Right lobe of liver (tissue), 6 donors: ENCODE data around the gene GCK. TPM values are rescaled to one million over a fixed set of nuclear protein-coding genes. Genes with fewer than 3 reads are reported as not detected.

ENCODE experiments used
- ATAC-seq, 4 donors: fragments of 200-7000 bp; cut with Tn5 transposase; one replicate each; pipeline ENCODE4 v1.9.1; 2020; ENCODE audit warnings: mild to moderate bottlenecking in 4 of 4, moderate library complexity in 4 of 4
- DNase-seq, 3 donors: peaks; one replicate each; pipeline ENCODE4 v3.0.0-alpha.2; 2020
- H3K27ac ChIP-seq, 3 donors: fragments of 200-600 bp; one replicate each; pipeline ENCODE4 v1.8.0; 2022
- H3K27me3 ChIP-seq, 2 donors: fragments of 200-600 bp; one replicate each; pipeline ENCODE4 v1.8.0; 2022
- H3K36me3 ChIP-seq, 4 donors: fragments of 200-600 bp; sonication (generic) in 1 of 4; one replicate each; pipeline versions ENCODE4 v1.5.1 to v1.8.0; 2017 to 2022; ENCODE audit warnings: control low read depth in 1 of 4
- H3K4me1 ChIP-seq, 4 donors: fragments of 200-600 bp; sonication (generic) in 1 of 4; one replicate each; pipeline versions ENCODE4 v1.5.1 to v1.8.0; 2017 to 2022; ENCODE audit warnings: control low read depth in 1 of 4
- H3K4me3 ChIP-seq, 3 donors: fragments of 200-600 bp; one replicate each; pipeline ENCODE4 v1.8.0; 2022
- H3K9me3 ChIP-seq, 4 donors: fragments of 200-600 bp; sonication (generic) in 1 of 4; one replicate each; pipeline versions ENCODE4 v1.5.1 to v1.8.0; 2017 to 2022; ENCODE audit warnings: control low read depth in 1 of 4
- CTCF ChIP-seq, 4 donors: fragments of 200-600 bp in 3 of 4; fragments of 450-650 bp in 1 of 4; IDR thresholded peaks; one replicate each; pipeline versions ENCODE4 v1.5.1 to v1.8.0; 2016 to 2022; ENCODE audit warnings: antibody characterized with exemption in 4 of 4, mild to moderate bottlenecking in 2 of 4
- POLR2A ChIP-seq: fragments of 450-650 bp; IDR thresholded peaks from one replicate; pipeline ENCODE4 v1.6.1; 2017; ENCODE audit warnings: antibody characterized with exemption, mild to moderate bottlenecking
- WGBS: methylation state at CpG from one replicate; pipeline ENCODE4 v1.1.6; 2018; ENCODE audit warnings: low coverage, low lambda C conversion rate; ENCODE audit not compliant: insufficient coverage; ENCODE audit errors: missing lambda C conversion rate; 5-methylcytosine and 5-hydroxymethylcytosine counted together
- intact Hi-C, 2 donors: fragments of 100-400 bp; cut with DNase I; formaldehyde crosslinking; loops; one replicate each; pipeline versions ENCODE4 v1.11.2 to v1.14.1; 2022
- small RNA-seq, 2 experiments: library from RNA; depleted of rRNA; stranded (forward); fragments of <200 nt; gene quantifications; one replicate each; pipeline ENCODE3, GENCODE V24; 2016
- total RNA-seq, 6 experiments: library from RNA; depleted of rRNA in 2 of 6; stranded (reverse); fragments of >200 nt in 2 of 6; fragmentation: NEBNext Ultra II Directional in 3 of 6; extraction: Animal tissue kit (Norgen Biotek cat#: 25700) in 3 of 6; gene quantifications; one replicate each; pipeline versions ENCODE4 v1.1.0 to v1.2.4, GENCODE V29; 2016 to 2023
- donor health status: DM: no; HTN: yes; CAD: no.
- donor health status: DM: no; HTN: no; CAD: no.
- donor health status: DM: no; HTN: no; CAD: no.
- donor health status: DM: no; HTN: yes; CAD: no.
- donor health status: DM: no; HTN: yes; CAD: no.

GCK gene
- total RNA-seq, 6 experiments from 2014 or later = 0.50 to 5.9 (median 2.0) TPM

DNA sequence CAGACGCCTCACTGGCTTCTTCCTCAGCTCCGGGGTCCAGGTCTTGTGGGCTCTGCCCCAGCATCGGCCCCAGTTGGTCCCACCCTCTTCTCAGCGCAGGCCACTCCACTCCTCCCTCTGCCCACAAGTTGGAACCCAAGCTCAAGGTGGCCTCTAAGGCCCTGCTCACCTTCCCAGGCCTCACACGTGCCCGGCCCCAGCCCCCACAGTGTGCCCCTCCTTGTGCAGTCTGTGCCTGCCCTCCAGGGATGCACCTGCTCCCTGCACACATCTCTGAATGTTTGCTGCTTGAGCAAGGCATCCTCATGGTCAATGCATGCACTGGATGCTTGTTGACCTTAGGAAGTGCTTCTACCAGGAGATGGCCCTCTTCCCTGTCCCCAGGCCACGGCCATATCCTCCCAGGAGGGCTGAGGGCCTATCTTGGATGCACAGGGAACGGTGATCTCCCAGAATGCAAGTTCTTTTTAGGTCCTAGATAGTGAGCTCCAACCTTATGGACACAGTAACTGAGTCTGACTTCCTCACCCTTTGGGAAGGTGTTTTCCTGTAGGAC is 92.8 kb downstream of the GCK start:
- no peak for TF ChIP-seq POLR2A
- TF ChIP-seq CTCF (IDR thresholded peaks at IDR 0.05) = no peak
- H3K4me1 ChIP-seq = no peaks in the 10 kb centered on the region
- no peaks in the 10 kb centered on the region for H3K36me3 ChIP-seq
- intact Hi-C loops = no loop called here
- 87% methylated on average over 4 of the region's 8 CpGs for WGBS
- H3K4me3 ChIP-seq = no peak overlapping the region
- no peak overlapping the region for H3K27ac ChIP-seq
- DNase-seq (no peak), ATAC-seq (no peak)
- H3K27me3 ChIP-seq = no peaks in the 10 kb centered on the region
- no peaks in the 10 kb centered on the region for H3K9me3 ChIP-seq

- WGBS = no CpG with 5 or more reads among the region's 3 CpGs
- DNase-seq (no peak), ATAC-seq (peak in 1 of 4 donors; percentile 18)
- no peak overlapping the region for H3K27ac ChIP-seq
- H3K4me1 ChIP-seq = peaks cover 0 to 4% (median 1%) of the 10 kb centered on the region in 4 donors
- H3K27me3 ChIP-seq = no peaks in the 10 kb centered on the region
- intact Hi-C loops = no loop called here
- H3K36me3 ChIP-seq = no peaks in the 10 kb centered on the region
- TF ChIP-seq CTCF (IDR thresholded peaks at IDR 0.05) (no peak), POLR2A (no peak)
- no peaks in the 10 kb centered on the region for H3K9me3 ChIP-seq
- no peak overlapping the region for H3K4me3 ChIP-seq
Observed at GRCh38 chr7:44095781-44096180, 93.5 kb downstream of the GCK start.

- H3K27ac ChIP-seq = no peak overlapping the region
Observed at GRCh38 chr7:44094883-44095592, 94.2 kb downstream of the GCK start.

DNA sequence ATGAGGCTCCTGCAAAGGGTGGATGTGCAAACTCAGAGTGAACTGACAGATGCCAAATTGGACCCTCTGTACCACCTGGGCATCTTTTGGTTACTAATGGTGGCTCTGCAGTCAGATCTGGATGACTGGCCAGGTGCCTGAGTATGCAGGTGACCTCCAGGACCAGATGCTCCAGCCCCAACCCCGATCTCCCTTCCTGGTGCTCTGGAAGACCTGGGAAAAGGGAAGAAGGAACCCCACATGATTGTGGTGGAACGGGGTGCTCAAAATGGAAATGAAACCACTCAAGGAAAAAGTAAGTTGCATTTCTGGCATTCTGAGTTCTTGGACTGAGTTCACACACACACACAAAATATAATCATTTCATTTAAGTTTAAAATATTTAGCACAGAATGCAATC is 94.9 kb downstream of the GCK start:
- WGBS = 54% methylated on average over 2 of the region's 2 CpGs
- Histone ChIP-seq H3K4me1 (peaks cover 0 to 17% (median 7%) of the 10 kb centered on the region in 4 donors), H3K9me3 (no peaks in the 10 kb centered on the region), H3K27ac (no peak overlapping the region), H3K4me3 (no peak overlapping the region), H3K27me3 (no peaks in the 10 kb centered on the region), H3K36me3 (no peaks in the 10 kb centered on the region)
- TF ChIP-seq CTCF (IDR thresholded peaks at IDR 0.05) = no peak
- TF ChIP-seq POLR2A = no peak
- ATAC-seq (no peak), DNase-seq (no peak)
- intact Hi-C loops = no loop called here

More at GRCh38 chr7:44094883-44095592, 94.2 kb downstream of the GCK start:
- H3K9me3 ChIP-seq = no peaks in the 10 kb centered on the region
- no peaks in the 10 kb centered on the region for H3K36me3 ChIP-seq
- H3K4me3 ChIP-seq = no peak overlapping the region
- H3K4me1 ChIP-seq = peaks cover 0 to 12% (median 5%) of the 10 kb centered on the region in 4 donors
- H3K27me3 ChIP-seq = no peaks in the 10 kb centered on the region
- no peak for TF ChIP-seq CTCF (IDR thresholded peaks at IDR 0.05)
- TF ChIP-seq POLR2A = no peak
- DNase-seq = no peak
- WGBS = 90% methylated on average over 2 of the region's 2 CpGs
- intact Hi-C loops = no loop called here
- ATAC-seq = no peak

Small RNA genes within 50 kb of the gene (small RNA-seq; reads per million reads assigned to genes)
- 0 reads per million in 2 experiments for gene RNA5SP230

Other genes starting within 250 kb of the GCK start
- gene SPDYE1, start 191.5 kb downstream of the GCK start, total RNA-seq = not detected
- 10 to 100 TPM; 30.7 to 48.1 (median 36.9) TPM for gene DBNL, start 144.7 kb downstream of the GCK start, total RNA-seq
- under 1 TPM in 3 of 6 experiments, not detected in 3; 0.31 to 0.56 (median 0.46) TPM for gene PGAM2, start 123.9 kb downstream of the GCK start, total RNA-seq
- 10 to 100 TPM in 5 of 6 experiments, 1 to 10 TPM in 1; 8.7 to 22.9 (median 14.6) TPM for gene POLM, start 106.9 kb downstream of the GCK start, total RNA-seq
- gene AEBP1, start 85.1 kb downstream of the GCK start, total RNA-seq = 10 to 100 TPM in 4 of 6 experiments, 1 to 10 TPM in 2; 7.8 to 37.8 (median 14.3) TPM
- gene POLD2, start 65.9 kb downstream of the GCK start, total RNA-seq = 10 to 100 TPM; 36.4 to 73.4 (median 57.3) TPM
- gene MYL7, start 48.1 kb downstream of the GCK start, total RNA-seq = 1 to 10 TPM in 1 of 6 experiments, not detected in 5; 2.0 TPM
- 10 to 100 TPM; 15.0 to 23.8 (median 19.2) TPM for gene YKT6, start 11.5 kb upstream of the GCK start, total RNA-seq
- gene CAMK2B, start 136.2 kb upstream of the GCK start, total RNA-seq = 1 to 10 TPM; 2.1 to 5.1 (median 3.3) TPM